ENCODE data around the gene KNDC1. TPM values are rescaled to one million over a fixed set of nuclear protein-coding genes. Genes with fewer than 3 reads are reported as not detected.

KNDC1 gene
- total RNA-seq, 2 donors from 2014 or later: 6.5 to 9.6 TPM

GRCh38 chr10:133113146-133113830, 46.7 kb upstream of the KNDC1 start:
- 85 to 91% methylated on average over 10 to 31 of the region's 31 CpGs for WGBS, 2 experiments (ENCODE audit: insufficient coverage in 1 of 2, insufficient read length in 1 of 2)
- no peaks in the 10 kb centered on the region for H3K36me3 Mint-ChIP-seq (ENCODE audit: low read depth)
- peaks cover 16% of the 10 kb centered on the region for H3K9me3 Mint-ChIP-seq
- Histone ChIP-seq H3K9me3 (ENCODE audit: control insufficient read depth, low read length) (peaks cover 1% of the 10 kb centered on the region), H3K27me3 (ENCODE audit: control insufficient read depth, insufficient read depth, low read length, poor library complexity, severe bottlenecking) (no peaks in the 10 kb centered on the region), H3K4me1 (ENCODE audit: control insufficient read depth, insufficient read depth, low read length) (no peaks in the 10 kb centered on the region), H3K9ac (ENCODE audit: extremely low read depth, low read length, poor library complexity, severe bottlenecking) (no peak overlapping the region), H3K36me3 (ENCODE audit: control insufficient read depth, insufficient read depth, low read length) (no peaks in the 10 kb centered on the region), H3K27ac (ENCODE audit: low read depth, low read length) (no peak overlapping the region), H3K4me3 (ENCODE audit: low read length) (no peak overlapping the region)
- H3K27ac Mint-ChIP-seq: no peak overlapping the region
- H3K27me3 Mint-ChIP-seq (ENCODE audit: insufficient read depth): no peaks in the 10 kb centered on the region
- H3K4me3 Mint-ChIP-seq: no peak overlapping the region
- no peaks in the 10 kb centered on the region for H3K4me1 Mint-ChIP-seq
- TF ChIP-seq, protein P1, sequence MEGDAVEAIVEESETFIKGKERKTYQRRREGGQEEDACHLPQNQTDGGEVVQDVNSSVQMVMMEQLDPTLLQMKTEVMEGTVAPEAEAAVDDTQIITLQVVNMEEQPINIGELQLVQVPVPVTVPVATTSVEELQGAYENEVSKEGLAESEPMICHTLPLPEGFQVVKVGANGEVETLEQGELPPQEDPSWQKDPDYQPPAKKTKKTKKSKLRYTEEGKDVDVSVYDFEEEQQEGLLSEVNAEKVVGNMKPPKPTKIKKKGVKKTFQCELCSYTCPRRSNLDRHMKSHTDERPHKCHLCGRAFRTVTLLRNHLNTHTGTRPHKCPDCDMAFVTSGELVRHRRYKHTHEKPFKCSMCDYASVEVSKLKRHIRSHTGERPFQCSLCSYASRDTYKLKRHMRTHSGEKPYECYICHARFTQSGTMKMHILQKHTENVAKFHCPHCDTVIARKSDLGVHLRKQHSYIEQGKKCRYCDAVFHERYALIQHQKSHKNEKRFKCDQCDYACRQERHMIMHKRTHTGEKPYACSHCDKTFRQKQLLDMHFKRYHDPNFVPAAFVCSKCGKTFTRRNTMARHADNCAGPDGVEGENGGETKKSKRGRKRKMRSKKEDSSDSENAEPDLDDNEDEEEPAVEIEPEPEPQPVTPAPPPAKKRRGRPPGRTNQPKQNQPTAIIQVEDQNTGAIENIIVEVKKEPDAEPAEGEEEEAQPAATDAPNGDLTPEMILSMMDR (conservative IDR thresholded peaks at IDR 0.05): no peak
- no peak for DNase-seq

DNA sequence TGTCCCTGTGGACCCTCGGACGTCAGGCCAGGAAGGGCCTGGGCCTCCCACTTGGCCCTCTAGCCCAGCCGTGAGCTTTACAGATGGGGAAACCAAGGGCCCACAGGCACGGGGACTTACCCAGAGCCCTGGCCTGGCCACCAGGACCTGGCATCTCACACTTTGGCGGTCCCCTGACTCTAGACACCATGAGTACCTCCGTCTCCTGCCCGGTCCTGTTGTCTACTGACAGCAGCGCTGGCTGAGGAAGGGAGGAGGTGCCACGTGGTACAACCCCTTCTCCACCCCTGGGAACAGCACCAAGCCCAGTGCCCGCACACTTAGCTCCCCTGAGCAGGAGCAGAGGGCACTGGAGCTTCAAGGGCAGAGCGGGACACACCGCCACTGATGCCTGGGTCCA, 46.2 kb upstream of the KNDC1 start:
- H3K36me3 ChIP-seq (ENCODE audit: control insufficient read depth, insufficient read depth, low read length): no peaks in the 10 kb centered on the region
- Mint-ChIP-seq H3K27me3 (ENCODE audit: insufficient read depth) (no peaks in the 10 kb centered on the region), H3K36me3 (ENCODE audit: low read depth) (no peaks in the 10 kb centered on the region), H3K9me3 (peaks cover 15% of the 10 kb centered on the region), H3K4me1 (no peaks in the 10 kb centered on the region), H3K4me3 (no peak overlapping the region), H3K27ac (no peak overlapping the region)
- no peak overlapping the region for H3K27ac ChIP-seq (ENCODE audit: low read depth, low read length)
- WGBS, 2 experiments (ENCODE audit: insufficient coverage in 1 of 2, insufficient read length in 1 of 2): 82 to 86% methylated on average over 7 to 12 of the region's 12 CpGs
- no peak for DNase-seq
- H3K4me1 ChIP-seq (ENCODE audit: control insufficient read depth, insufficient read depth, low read length): no peaks in the 10 kb centered on the region
- H3K9ac ChIP-seq (ENCODE audit: extremely low read depth, low read length, poor library complexity, severe bottlenecking): no peak overlapping the region
- no peak overlapping the region for H3K4me3 ChIP-seq (ENCODE audit: low read length)
- H3K27me3 ChIP-seq (ENCODE audit: control insufficient read depth, insufficient read depth, low read length, poor library complexity, severe bottlenecking): no peaks in the 10 kb centered on the region
- TF ChIP-seq, protein P1 (conservative IDR thresholded peaks at IDR 0.05): no peak
- peaks cover 2% of the 10 kb centered on the region for H3K9me3 ChIP-seq (ENCODE audit: control insufficient read depth, low read length)

- Histone ChIP-seq H3K4me3 (ENCODE audit: low read length) (no peak overlapping the region), H3K9ac (ENCODE audit: extremely low read depth, low read length, poor library complexity, severe bottlenecking) (no peak overlapping the region), H3K4me1 (ENCODE audit: control insufficient read depth, insufficient read depth, low read length) (no peaks in the 10 kb centered on the region), H3K36me3 (ENCODE audit: control insufficient read depth, insufficient read depth, low read length) (no peaks in the 10 kb centered on the region), H3K27ac (ENCODE audit: low read depth, low read length) (no peak overlapping the region), H3K27me3 (ENCODE audit: control insufficient read depth, insufficient read depth, low read length, poor library complexity, severe bottlenecking) (no peaks in the 10 kb centered on the region), H3K9me3 (ENCODE audit: control insufficient read depth, low read length) (peaks cover 4% of the 10 kb centered on the region)
- Mint-ChIP-seq H3K4me3 (no peak overlapping the region), H3K9me3 (peaks cover 13% of the 10 kb centered on the region), H3K36me3 (ENCODE audit: low read depth) (no peaks in the 10 kb centered on the region), H3K27me3 (ENCODE audit: insufficient read depth) (no peaks in the 10 kb centered on the region), H3K4me1 (no peaks in the 10 kb centered on the region), H3K27ac (no peak overlapping the region)
- TF ChIP-seq, protein P1 (conservative IDR thresholded peaks at IDR 0.05): no peak
- 94 to 95% methylated on average over 18 of the region's 18 CpGs for WGBS, 2 experiments (ENCODE audit: insufficient coverage in 1 of 2, insufficient read length in 1 of 2)
- no peak for DNase-seq
These were observed 45.8 kb upstream of the KNDC1 start for GRCh38 chr10:133114251-133114650.
